Measurements from ENCODE around the gene TMPRSS7. TPM values are rescaled to one million over a fixed set of nuclear protein-coding genes. Genes with fewer than 3 reads are reported as not detected.
A peak's percentile ranks its signal among the peaks of the same experiment; 100 is the strongest.
"Not testable (repeated sequence)": the region's sequence is repeated elsewhere in the genome, so short reads cannot be mapped to it uniquely, and the experiment has no call there.

The TMPRSS7 gene
- total RNA-seq, 1 experiment from 2014 or later = not detected

DNA sequence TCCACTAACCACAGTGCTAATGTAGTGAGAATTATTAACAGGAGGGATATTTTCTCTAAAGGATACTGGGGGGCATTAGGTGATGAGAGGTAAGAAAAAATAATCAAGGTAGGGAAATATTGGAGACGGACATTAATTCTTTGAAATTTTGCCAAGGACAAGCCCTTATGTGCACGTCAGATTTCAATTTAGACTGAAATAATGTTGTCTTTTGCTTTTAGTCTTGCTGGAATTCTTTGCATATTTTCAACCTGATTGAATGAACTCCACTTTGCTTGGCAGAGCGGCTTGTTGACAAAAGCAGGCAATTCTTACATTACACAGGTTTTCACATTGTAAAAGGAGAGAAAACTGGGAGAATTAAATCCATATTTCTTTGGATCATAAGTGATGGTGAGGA lies 26.6 kb downstream of the TMPRSS7 start:
- Mint-ChIP-seq H3K27ac (ENCODE audit: unreplicated experiment) (peak overlapping the region; percentile 56), H3K36me3 (ENCODE audit: insufficient read depth, unreplicated experiment) (no peaks in the 10 kb centered on the region), H3K27me3 (ENCODE audit: unreplicated experiment) (no peaks in the 10 kb centered on the region), H3K4me1 (ENCODE audit: low read depth, unreplicated experiment) (peaks cover 30% of the 10 kb centered on the region), H3K4me3 (ENCODE audit: low read depth, unreplicated experiment) (no peak overlapping the region), H3K9me3 (ENCODE audit: low read depth, unreplicated experiment) (peaks cover 3% of the 10 kb centered on the region)
- CTCF ChIA-PET = no interaction called here
- TF ChIP-seq, protein P1, sequence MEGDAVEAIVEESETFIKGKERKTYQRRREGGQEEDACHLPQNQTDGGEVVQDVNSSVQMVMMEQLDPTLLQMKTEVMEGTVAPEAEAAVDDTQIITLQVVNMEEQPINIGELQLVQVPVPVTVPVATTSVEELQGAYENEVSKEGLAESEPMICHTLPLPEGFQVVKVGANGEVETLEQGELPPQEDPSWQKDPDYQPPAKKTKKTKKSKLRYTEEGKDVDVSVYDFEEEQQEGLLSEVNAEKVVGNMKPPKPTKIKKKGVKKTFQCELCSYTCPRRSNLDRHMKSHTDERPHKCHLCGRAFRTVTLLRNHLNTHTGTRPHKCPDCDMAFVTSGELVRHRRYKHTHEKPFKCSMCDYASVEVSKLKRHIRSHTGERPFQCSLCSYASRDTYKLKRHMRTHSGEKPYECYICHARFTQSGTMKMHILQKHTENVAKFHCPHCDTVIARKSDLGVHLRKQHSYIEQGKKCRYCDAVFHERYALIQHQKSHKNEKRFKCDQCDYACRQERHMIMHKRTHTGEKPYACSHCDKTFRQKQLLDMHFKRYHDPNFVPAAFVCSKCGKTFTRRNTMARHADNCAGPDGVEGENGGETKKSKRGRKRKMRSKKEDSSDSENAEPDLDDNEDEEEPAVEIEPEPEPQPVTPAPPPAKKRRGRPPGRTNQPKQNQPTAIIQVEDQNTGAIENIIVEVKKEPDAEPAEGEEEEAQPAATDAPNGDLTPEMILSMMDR (IDR thresholded peaks at IDR 0.05; ENCODE audit: unreplicated experiment) = no peak
- no peak for DNase-seq
- intact Hi-C loops (cut with micrococcal nuclease; ENCODE audit: unreplicated experiment) = no loop called here
- no TSS peak for BruUV-seq (replicated peaks)

DNA sequence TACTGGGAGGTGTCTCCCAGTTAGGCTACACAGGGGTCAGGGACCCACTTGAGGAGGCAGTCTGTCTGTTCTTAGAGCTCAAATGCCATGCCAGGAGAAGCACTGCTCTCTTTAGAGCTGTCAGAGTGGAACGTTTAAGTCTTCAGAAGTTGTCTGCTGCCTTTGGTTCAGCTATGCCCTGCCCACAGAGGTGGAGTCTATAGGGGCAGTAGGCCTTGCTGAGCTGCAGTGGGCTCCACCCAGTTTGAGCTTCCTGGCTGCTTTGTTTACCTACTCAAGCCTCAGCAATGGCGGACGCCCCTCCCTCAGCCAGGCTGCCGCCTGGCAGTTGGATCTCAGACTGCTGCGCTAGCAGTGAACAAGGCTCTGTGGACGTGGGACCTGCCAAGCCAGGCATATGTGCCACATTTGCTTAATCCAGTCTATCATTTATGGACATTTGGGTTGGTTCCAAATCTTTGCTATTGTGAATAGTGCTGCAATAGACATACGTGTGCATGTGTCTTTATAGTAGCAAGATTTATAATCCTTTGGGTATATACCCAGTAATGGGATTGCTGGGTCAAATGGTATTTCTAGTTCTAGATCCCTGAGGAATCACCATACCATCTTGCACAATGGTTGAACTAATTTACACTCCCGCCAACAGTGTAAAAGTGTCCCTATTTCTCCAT lies 38.0 kb downstream of the TMPRSS7 start:
- CTCF ChIA-PET; H3K9me3 Mint-ChIP-seq (ENCODE audit: low read depth, unreplicated experiment); intact Hi-C loops (cut with micrococcal nuclease; ENCODE audit: unreplicated experiment); DNase-seq; H3K27ac Mint-ChIP-seq (ENCODE audit: unreplicated experiment); BruUV-seq (replicated peaks); H3K36me3 Mint-ChIP-seq (ENCODE audit: insufficient read depth, unreplicated experiment); H3K27me3 Mint-ChIP-seq (ENCODE audit: unreplicated experiment); H3K4me3 Mint-ChIP-seq (ENCODE audit: low read depth, unreplicated experiment): not testable (repeated sequence)
- peaks cover 26% of the 10 kb centered on the region for H3K4me1 Mint-ChIP-seq (ENCODE audit: low read depth, unreplicated experiment)

DNA sequence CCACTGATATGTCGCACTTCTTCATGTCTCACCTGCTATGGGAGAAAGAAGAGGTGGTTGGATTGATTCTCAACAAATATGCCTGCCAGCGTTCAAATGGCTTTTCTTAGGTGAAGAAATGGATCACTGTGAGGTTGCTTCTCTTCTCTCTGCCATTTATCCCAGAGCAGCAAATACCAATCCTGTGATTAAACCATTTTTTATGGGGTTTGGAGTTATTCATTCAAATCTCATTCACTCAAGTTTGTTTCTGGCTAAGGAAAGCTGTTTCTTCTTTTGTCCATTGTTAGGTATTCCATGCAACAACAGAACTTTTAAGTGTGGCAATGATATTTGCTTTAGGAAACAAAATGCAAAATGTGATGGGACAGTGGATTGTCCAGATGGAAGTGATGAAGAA lies 39.5 kb downstream of the TMPRSS7 start:
- DNase-seq = no peak
- TF ChIP-seq, protein P1 (IDR thresholded peaks at IDR 0.05; ENCODE audit: unreplicated experiment) = no peak
- Mint-ChIP-seq H3K4me3 (ENCODE audit: low read depth, unreplicated experiment) (no peak overlapping the region), H3K27ac (ENCODE audit: unreplicated experiment) (peak overlapping the region; percentile 93), H3K9me3 (ENCODE audit: low read depth, unreplicated experiment) (peaks cover 6% of the 10 kb centered on the region), H3K36me3 (ENCODE audit: insufficient read depth, unreplicated experiment) (peaks cover 8% of the 10 kb centered on the region), H3K4me1 (ENCODE audit: low read depth, unreplicated experiment) (peaks cover 26% of the 10 kb centered on the region), H3K27me3 (ENCODE audit: unreplicated experiment) (no peaks in the 10 kb centered on the region)
- intact Hi-C loops (cut with micrococcal nuclease; ENCODE audit: unreplicated experiment) = loop anchor here (2.0 kb wide), 1 partner anchor 23 kb away; no protein-coding TSS in a partner anchor
- TSS peak; percentile 87 for BruUV-seq (replicated peaks)
- CTCF ChIA-PET = no interaction called here

DNA sequence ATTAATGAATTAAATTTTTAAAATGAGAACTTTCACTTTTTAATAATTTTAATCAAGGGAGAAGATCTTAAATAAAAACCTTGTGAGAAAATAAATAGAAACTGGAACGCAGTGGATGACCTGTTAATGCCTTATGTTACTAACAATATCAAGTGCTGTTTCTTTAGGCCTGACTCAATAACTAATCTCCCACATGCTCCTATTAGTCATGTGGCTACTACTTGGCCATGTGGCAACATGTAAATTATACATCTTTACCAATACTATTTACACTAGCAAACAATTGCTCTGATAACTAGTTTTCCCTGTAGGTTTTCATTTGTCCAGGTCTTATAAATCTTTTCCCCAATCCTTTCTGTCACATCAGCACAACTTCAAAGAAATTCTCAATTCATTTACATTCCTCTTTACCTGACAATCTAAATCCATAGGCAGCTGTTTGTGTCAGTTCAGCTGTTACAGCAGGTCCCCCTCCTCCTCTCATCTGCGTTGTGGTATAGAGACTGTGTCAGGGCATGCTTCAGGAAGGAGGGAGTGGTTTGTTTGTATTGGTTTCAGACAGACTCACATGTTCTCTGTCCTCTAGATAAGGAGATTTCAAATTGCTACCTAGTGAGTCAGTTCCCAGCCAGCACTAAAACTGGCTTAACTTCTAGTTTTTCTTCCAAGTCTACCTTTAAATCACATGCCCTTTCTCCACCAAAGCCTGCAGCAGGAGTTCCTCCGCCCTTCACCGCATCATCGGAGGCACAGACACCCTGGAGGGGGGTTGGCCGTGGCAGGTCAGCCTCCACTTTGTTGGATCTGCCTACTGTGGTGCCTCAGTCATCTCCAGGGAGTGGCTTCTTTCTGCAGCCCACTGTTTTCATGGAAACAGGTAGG lies 40.3 kb downstream of the TMPRSS7 start:
- CTCF ChIA-PET = interaction anchor here (0.6 kb wide), 1 partner anchor 107 kb away, joined by 7 read pairs; no protein-coding TSS in a partner anchor
- H3K27ac Mint-ChIP-seq (ENCODE audit: unreplicated experiment) = peak overlapping the region; percentile 93
- peaks cover 8% of the 10 kb centered on the region for H3K36me3 Mint-ChIP-seq (ENCODE audit: insufficient read depth, unreplicated experiment)
- TF ChIP-seq, protein P1 (IDR thresholded peaks at IDR 0.05; ENCODE audit: unreplicated experiment) = no peak
- peaks cover 3% of the 10 kb centered on the region for H3K9me3 Mint-ChIP-seq (ENCODE audit: low read depth, unreplicated experiment)
- H3K27me3 Mint-ChIP-seq (ENCODE audit: unreplicated experiment) = no peaks in the 10 kb centered on the region
- no TSS peak for BruUV-seq (replicated peaks)
- peak overlapping the region; percentile 49 for H3K4me3 Mint-ChIP-seq (ENCODE audit: low read depth, unreplicated experiment)
- DNase-seq = peak; percentile 83
- peaks cover 26% of the 10 kb centered on the region for H3K4me1 Mint-ChIP-seq (ENCODE audit: low read depth, unreplicated experiment)
- intact Hi-C loops (cut with micrococcal nuclease; ENCODE audit: unreplicated experiment) = loop anchor here (2.0 kb wide), 1 partner anchor 22 kb away; no protein-coding TSS in a partner anchor
